Daoy (cell line): ENCODE measurements around the gene MAGED1. TPM values are rescaled to one million over a fixed set of nuclear protein-coding genes. Genes with fewer than 3 reads are reported as not detected.

Experiments
- DNase-seq: peaks from one replicate; pipeline ENCODE4 v3.0.0-alpha.2; 2015; ENCODE audit warnings: low read depth
- total RNA-seq: library from RNA; depleted of rRNA; stranded (reverse); fragments of >200 nt; shearing (Covaris generic); gene quantifications from 2 replicates; pipeline ENCODE4 v1.2.3, GENCODE V29; 2014; rRNA removed

Gene MAGED1, protein sequence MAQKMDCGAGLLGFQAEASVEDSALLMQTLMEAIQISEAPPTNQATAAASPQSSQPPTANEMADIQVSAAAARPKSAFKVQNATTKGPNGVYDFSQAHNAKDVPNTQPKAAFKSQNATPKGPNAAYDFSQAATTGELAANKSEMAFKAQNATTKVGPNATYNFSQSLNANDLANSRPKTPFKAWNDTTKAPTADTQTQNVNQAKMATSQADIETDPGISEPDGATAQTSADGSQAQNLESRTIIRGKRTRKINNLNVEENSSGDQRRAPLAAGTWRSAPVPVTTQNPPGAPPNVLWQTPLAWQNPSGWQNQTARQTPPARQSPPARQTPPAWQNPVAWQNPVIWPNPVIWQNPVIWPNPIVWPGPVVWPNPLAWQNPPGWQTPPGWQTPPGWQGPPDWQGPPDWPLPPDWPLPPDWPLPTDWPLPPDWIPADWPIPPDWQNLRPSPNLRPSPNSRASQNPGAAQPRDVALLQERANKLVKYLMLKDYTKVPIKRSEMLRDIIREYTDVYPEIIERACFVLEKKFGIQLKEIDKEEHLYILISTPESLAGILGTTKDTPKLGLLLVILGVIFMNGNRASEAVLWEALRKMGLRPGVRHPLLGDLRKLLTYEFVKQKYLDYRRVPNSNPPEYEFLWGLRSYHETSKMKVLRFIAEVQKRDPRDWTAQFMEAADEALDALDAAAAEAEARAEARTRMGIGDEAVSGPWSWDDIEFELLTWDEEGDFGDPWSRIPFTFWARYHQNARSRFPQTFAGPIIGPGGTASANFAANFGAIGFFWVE
- total RNA-seq, result 105 and 110 TPM in 2 replicates

DNA sequence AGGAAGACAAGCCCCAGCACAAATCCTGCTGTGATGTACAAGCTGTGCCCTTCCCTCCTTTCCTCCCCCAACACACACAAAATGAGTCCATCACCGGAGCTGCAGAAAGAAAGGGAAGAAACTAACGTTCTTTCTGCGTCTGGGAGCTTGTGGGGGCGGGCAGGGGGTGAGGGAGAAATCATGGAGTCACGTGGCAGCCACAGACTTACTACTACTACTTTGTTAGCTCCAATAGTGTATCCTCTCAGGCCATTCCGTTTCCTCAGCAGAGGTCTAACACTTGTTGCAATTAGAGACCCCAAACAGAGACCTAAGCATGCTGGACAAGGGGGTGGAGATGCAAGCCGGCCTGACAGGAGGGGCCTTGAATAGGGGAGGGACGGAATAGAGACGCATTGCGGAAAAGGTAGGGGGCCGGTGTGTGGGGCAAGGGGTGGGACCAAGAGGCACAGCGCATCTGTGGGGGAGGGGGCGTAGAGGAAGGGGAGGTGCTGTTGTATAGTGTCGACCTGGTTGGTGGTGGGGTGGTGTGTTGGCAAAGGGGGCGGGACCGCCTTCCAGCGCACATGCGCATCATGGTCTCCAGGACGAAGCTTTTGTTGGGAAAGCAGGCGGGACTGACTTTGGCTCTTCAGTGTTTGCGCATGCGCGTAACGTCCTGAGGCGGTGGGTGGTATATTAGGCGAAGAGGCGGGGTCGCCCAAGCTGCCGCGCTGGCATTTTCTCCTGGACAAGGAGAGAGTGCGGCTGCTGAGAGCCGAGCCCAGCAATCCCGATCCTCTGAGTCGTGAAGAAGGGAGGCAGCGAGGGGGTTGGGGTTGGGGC, at the start of gene MAGED1:
Gene MAGED1 (plus strand): TSS at position 703 of the 825 bp plus-strand sequence. CDS start 682 bp downstream, outside the sequence.
- DNase-seq, result peak; percentile 93

DNA sequence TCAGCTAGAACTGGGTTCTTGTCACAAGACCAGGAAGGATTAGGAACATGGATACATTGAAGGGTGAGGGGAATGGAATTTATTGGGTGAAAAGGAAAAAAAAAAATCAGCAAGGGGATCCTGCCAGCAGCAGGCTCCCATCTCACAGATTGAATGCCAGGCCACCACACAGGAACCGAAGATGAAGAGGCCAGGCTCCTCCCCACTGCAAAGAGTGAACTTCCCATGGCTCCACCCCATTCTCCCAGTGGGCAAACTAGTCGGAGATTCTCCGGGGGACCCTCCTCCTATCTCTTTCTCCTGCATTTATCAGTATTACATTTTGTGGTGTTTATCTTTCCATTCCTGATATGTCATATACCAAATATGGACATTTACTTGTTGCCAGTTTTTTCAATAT, 46.0 kb upstream of the MAGED1 start:
- no peak for DNase-seq

DNA sequence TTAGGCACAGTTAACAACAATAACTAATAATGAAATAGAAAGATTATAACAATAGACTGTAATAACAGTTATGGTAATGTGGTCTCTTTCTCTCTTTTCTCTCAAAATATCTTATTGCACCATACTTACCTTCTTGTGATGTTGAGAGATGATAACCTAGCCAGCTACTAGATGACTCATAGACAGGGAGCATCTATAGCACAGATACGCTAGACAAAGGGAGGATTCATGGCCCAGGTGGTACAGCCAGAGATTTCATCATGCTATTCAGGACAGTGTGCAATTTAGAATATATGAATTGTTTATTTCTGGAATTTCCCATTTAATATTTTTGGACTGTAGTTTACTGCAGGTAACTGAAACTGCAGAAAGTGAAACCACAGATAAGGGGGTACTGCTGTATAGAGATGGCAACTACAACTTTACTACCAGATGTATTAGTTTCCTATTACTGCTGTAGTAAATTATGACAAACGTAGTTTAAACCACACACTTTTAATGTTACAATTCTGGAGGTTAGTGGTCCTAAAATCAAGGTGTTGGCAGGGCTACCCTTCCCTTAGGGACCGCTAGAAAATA, 41.8 kb upstream of the MAGED1 start:
- no peak for DNase-seq

DNA sequence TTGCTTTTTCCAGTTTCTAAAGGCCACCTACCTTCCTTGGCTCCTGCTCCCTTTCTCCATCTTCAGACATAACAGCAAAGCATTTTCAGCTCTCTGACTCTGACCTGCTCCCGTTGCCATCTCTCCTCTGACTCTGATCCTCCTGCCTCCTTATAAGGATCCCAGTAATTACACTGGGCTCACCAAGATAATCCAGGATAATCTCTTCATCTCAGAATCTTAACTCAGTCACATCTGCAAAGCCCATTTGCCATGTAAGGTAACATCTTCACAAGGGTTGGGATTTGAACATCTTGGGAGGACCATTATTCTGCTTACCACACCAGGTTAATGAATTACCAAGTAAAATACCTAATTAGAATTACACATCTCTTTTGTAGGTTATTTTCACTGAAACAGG, 41.3 kb upstream of the MAGED1 start:
- DNase-seq, result no peak

DNA sequence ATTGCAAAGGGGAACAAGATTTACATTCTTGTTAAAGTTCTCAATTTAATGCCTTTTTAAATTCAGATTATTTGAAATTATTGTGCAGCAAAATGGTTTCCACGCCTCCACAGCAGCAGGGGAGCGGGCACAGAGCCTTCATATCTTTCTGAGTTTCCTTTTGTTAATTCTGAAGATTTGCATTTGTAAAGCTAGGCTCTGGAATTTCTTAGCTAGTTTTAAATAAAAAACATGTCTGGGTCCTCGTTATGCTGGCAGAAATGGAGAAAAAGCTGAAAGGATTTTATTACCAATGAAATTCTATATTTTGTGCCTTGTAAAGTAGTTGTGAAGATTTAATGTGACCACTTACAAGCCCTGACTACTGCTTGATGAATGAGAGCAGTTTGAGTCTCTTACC, 40.8 kb upstream of the MAGED1 start:
- no peak for DNase-seq

DNA sequence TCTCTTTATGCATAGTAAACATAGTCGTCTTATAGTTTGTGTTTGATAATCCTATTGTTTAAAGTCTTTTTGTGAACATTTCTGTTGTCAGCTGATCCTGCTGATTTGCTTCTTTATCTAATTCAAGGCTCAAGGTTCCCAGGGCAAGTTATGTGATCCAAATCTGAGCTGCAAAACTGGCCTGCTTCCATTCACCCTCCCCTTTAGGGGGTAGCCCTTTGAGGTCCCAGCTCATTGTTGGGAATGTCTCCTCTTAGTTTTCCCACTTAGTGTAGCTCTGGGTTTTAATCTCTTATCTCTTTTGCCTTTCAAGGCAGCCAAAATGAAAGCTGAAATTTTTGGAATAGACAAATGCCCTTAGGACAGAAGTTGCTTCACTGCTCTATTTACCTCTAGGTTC, 40.2 kb upstream of the MAGED1 start:
- no peak for DNase-seq

DNA sequence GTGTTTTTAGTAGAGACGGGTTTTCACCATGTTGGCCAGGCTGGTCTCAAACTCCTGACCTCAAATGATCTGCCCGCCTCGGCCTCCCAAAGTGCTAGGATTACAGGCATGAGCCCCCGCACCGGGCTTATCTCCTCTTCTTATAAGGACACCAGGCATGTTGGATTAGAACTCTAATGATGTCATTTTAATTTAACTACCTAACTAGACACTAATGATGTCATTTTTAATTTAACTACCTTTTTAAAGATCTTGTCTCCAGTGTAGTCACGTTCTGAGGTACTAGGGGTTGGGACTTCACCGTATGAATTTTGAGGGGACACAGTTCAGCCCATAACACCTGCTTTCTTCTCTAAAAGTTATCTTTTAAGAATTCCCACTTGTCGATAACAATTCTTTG, 37.7 kb upstream of the MAGED1 start:
- no peak for DNase-seq

DNA sequence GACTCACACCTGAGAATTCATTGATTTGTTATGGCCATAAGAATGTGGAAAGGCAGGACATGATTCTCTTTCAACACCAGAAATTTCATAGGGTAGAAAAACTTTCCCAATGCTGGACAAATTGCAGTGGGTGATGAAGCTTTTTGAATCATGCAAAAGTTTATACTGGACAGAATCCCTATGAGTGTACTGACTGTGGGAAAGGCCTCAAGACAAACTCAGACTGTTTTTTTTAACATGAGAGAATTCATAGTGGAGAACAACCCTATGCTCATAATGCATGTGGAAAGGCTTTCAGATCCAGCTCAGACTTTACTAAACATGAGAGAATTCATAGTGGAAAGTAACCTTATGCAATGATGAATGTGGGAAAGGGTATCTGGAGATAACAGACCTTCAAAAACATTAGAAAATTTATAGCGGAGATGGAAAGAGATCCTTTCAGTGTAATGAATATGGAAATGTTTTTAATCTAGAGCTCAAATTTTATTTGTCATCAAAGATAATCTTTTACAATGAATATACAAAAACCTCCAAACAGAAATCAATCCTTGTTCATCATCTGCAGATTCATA, 36.2 kb upstream of the MAGED1 start:
- DNase-seq, result no peak

DNA sequence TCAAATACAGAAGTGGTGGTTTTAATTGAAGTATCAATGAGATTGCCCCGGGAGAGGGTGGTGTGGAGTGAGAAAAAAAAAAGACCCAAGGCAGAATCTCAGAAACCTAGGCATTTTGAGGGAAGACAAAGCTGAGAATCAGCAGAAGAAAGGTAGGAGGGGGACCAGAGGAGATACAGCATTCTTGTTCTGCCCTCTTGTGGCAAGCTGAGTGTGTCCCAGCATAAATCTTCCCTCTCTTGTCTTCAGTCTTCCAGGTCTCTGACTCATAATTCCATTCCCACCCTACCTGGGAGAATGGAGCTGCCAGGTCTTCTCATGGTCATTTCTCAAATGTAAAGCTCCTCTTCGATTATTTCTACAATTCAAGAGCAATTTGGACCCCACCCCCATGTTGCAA, 32.7 kb upstream of the MAGED1 start:
- peak; percentile 42 for DNase-seq

DNA sequence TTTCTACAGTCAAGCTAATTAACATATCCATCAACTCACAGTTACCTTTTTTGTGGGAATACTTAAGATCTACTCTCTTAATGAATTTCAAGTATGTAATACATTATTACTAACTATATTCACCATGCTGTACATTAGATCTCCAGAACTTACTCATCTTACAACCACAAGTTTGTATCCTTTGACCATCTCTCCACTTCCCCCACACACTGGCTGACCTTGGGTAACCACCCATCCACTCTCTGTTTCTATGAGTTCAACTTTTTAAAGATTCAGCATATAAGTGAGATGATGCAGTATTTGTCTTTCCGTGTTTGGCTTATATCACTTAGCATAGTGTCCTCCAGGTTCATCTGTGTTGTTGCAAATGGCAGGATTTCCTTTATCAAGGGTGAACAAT, 30.5 kb upstream of the MAGED1 start:
- DNase-seq, result no peak

DNA sequence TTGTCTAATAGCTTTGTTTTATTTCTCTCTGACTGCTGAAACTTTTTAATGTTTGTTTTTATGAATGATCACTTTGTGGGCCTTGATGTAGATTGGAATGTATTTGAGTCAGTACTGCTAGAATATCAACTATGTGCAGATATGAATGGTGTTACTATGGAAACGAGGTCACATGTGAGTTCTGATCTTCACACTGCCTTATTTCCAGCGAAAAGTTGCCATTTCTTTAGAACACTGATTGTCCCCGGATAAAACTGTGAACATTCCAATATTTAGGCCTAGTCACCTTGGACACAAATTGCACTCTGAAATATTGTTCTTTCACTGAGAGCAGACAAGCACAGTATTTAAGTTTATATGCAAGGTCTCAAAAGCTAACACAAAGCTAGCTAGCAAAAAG, 27.2 kb upstream of the MAGED1 start:
- no peak for DNase-seq

DNA sequence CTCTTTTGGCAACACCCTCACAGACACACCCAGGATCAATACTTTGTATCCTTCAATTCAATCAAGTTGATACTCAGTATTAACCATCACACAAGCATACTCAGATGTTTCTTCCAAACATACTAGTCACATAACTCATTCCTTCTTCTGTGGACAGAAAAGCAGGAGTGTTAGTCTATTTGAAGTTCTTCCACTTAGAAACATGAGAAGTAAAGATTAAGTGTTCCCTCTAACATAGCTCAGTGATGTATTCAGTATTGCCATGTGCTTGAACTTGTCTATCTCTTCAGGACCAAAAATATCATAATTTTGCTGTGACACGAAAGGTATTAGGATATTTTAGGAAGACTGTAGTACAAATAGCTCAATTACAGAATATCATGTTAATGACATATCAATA, 25.8 kb upstream of the MAGED1 start:
- no peak for DNase-seq

DNA sequence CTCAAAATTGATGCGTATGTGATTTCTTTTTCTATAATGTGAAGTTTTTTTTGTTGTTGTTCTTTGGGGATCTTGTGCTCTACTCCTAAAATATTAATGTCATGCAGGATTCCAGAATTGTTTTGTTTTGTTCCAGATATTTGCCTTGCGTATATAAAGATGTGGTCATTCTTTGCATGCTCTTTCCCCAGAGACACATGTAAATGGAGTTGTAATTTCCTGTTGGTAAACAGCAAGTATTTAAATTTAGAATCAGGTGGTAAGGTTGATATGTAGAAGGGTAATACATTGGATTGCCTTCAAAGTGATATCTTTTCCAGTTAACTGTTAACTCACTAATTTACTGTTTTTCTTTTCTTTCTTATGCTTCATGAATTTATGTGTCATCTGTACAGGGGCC, 23.1 kb upstream of the MAGED1 start:
- no peak for DNase-seq

DNA sequence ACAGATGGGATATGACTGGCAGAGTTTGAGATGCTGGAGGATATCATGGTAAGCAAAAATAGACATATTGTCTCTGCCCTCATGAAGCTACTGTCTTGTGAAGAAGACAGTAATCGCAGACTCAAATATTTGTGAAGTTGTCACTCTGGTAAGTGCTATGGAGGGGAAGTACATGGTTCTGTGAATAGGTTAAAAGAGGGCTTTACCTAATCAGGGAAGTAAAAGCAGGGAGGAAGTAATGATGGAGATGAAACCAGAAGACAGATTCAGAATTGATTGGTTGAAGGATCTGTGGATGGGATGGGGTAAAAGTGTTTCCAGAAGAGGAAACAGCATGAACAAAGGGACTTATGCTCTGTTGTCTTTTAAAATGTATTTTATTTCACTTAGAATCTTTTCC, 19.3 kb upstream of the MAGED1 start:
- DNase-seq, result no peak

DNA sequence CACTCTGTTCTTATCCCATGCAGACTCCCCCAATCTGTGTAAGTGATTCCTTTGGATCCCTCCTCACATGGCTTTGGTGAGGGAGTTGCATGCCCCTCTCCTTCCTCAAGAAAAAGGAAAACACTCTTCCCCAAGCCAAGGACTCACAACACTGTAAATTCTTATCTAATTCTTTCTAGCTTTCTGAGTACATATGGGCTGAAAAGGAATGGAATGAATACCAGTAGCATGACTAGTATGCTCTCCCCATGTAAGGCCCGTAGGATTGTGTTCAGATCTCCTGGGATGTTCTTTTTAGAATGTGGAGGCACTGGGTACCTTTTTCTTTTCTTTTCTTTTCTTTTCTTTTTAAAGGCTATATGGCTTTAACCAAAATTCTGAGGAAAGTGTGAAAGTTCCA, 17.0 kb upstream of the MAGED1 start:
- DNase-seq, result no peak

DNA sequence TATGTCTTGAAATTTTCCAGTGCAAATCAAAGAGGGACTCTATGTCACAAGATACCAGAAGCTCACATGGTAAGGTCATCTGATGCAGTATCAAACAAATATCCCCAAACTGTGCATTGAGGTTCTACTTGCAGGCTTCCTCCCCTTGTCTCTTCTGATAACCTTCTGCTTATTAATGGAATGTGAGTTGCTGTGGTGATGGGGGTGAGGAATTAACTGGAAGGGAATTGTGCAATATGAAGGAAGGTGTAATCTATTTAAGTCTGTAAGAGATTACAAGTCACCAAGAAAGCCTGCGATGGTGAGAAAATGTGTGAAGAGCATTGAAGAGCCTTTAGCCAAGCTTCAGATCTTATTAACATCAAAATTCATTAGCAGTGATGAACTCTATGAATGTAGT, 15.4 kb upstream of the MAGED1 start:
- no peak for DNase-seq

DNA sequence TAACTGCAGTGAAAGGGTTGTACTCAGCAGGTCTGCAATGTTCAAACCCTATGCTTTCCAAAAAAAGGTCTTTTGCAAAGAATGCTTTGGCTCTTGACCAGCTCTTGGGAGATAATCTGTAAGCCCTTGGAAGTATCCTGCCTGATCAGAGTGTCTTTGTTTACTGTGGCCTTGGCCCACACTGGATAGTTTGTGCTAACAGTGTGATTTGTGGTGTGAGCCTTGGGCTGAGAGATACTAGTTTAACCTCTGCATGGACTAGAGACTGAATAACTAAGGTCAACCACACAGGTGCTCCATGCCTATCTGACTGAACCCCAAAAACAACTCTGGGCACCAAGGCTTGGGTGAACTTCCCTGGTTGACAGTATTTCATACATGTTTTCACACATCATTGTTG, 3.6 kb upstream of the MAGED1 start:
- no peak for DNase-seq

DNA sequence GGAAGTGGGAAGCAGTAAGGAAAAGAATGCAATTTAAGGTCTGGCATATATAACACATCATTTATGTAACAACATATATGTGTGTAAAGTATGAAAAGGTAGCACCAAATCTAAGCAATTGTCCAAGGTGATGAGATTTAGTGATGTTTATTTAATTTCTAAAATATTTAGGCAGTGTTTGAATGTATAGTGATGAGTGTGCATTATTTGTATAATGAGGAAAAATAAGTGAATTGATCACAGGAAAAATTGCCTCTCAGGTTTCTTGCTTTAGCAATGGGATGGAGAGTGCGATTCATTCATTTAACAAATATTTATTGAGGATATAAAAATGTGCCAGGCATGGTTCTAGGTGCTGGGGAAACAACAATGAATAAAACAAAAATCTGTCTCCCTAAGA, 2.2 kb upstream of the MAGED1 start:
- no peak for DNase-seq

DNA sequence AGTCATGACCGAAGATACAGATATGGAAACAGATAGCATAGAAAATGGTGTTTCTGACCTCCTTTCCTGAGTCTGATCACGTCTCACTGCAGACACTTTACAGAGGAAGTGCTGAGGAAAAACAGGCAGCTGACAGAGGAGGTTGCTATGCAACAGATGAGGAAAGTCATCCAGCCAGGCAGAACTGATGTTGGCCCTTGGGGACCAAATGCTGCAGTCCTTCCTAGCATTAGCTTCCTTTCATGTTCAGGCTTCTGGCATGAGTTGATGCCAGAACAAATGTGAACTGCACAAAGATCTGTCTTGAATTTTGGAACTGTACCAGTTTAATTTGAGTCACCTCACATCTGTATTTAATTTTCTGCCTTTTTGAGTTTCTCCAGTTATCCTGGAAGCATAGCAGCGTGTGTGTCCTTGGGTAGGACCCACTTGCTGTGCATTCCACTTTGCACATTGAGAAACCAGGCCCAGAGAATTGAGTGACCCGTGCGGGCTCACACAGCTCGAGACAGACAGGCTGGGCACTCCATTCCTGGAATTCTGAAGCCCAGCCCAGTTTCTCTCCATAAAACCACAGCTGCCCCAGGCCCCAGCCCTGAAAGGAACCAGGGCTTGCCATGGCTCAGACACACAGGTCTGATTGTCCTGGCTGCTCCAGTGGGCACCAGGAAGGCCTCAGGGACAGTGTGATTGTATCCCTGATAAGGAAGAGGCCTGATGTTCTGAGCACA, 1.4 kb upstream of the MAGED1 start:
- DNase-seq, result peak; percentile 6

DNA sequence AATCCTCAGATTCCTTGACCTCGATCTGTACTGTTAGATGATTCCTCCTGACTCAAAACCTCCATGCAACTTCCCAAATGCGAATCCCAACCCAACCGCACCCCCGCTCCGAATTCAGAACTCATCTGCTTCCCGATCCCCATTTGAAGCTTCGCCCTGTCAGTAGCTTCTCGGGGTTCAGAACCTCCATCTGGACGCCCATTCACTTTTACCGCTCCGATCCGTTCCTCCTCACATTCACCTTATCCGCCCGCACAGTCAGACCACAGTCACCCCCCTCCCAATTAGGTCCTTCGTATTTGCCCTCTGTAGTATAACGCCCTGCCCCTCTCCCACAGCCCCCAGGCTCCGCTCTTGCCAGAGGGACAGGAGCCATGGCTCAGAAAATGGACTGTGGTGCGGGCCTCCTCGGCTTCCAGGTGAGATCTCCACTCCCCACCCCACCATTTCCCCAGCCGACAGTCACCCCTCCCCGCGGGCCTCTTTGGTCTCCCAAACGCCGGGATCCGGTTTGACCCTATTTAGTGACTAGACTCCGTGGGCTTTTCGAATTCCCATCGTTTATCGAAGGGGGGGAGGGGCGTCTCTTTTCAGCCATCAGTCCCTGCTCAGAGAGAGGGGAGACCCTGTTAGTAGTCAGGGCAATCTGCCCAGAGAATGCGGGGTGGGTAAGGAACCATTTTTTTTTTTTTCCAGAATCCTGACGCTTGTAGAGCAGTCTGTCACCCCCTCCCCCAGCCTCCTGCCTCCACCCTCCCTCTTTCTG, 691 bp downstream of the MAGED1 start:
- DNase-seq, result peak; percentile 4
